ENCODE measurements around the gene PDZD4.

- TF ChIP-seq CTCF (conservative IDR thresholded peaks at IDR 0.05; ENCODE audit: low read depth in 2 of 2) (peak in 1 of 2 experiments; percentile 32; a peak in 2 of 4 replicates), STAT1 (IDR thresholded peaks at IDR 0.05; ENCODE audit: unreplicated experiment) (no peak), EZH2phosphoT487 (IDR thresholded peaks at IDR 0.05; ENCODE audit: unreplicated experiment) (no peak), EZH2 (IDR thresholded peaks at IDR 0.05; ENCODE audit: low read depth, unreplicated experiment) (no peak), JUNB (IDR thresholded peaks at IDR 0.05; ENCODE audit: unreplicated experiment) (no peak), ETS1 (IDR thresholded peaks at IDR 0.05) (no peak), POLR2AphosphoS5 (IDR thresholded peaks at IDR 0.05; ENCODE audit: low read depth) (peak; percentile 27), REST (IDR thresholded peaks at IDR 0.05; ENCODE audit: unreplicated experiment) (no peak), CREB1 (CRISPR knock-in tag; IDR thresholded peaks at IDR 0.05; ENCODE audit: low read depth) (no peak), ZNF462 (CRISPR knock-in tag; IDR thresholded peaks at IDR 0.05) (no peak), ZNF114 (CRISPR knock-in tag; IDR thresholded peaks at IDR 0.05) (no peak)
Measured at GRCh38 chrX:153800177-153800722, 30.1 kb downstream of the PDZD4 start.

Measured in GM23338 (cell line).